AG04450 (cell line): Measurements from ENCODE around the gene FAM187B. TPM values are rescaled to one million over a fixed set of nuclear protein-coding genes. Genes with fewer than 3 reads are reported as not detected.

Experiments used
- CTCF ChIA-PET: fragments of 300-600, 350-600 bp; formaldehyde crosslinking; extraction: SDS; loops from one replicate; lab custom pipeline; 2022; ENCODE audit warnings: antibody characterized with exemption, inconsistent platforms; lab: Charles Lee
- POLR2A ChIA-PET: fragments of 350-600 bp; formaldehyde crosslinking; extraction: SDS; loops from one replicate; lab custom pipeline; 2021; ENCODE audit warnings: antibody characterized with exemption, inconsistent platforms; lab: Yijun Ruan, JAX
- DNase-seq: peaks from one replicate; pipeline ENCODE4 v3.0.0-alpha.2; 2011; ENCODE audit warnings: low read depth, low spot score
- H3K27ac ChIP-seq: one replicate; pipeline ENCODE4 v1.5.1; 2012; ENCODE audit warnings: low read depth, low read length, control low read depth
- H3K27me3 ChIP-seq: one replicate; pipeline ENCODE4 v1.6.0; 2012; ENCODE audit warnings: low read length; ENCODE audit not compliant: control insufficient read depth, insufficient read depth
- H3K4me3 ChIP-seq: 2 replicates; pipeline ENCODE4 v1.5.1; 2011; ENCODE audit warnings: mild to moderate bottlenecking, low read depth, low read length, control low read depth
- H3K9me3 ChIP-seq: 2 replicates; pipeline ENCODE4 v1.5.1; 2012; ENCODE audit warnings: low read length; ENCODE audit not compliant: control insufficient read depth, insufficient read depth
- polyA plus RNA-seq: library from polyadenylated mRNA; depleted of rRNA; stranded (reverse); fragments of >200 nt; gene quantifications from 2 replicates; pipeline ENCODE4 v1.2.3, GENCODE V29; 2011
- TF ChIP-seq, protein P1 (sequence below): IDR thresholded peaks from 2 replicates; pipeline ENCODE4 v1.5.1; 2011; ENCODE audit warnings: low read depth, low read length, control low read depth, inconsistent platforms

FAM187B gene
- polyA plus RNA-seq, 1 experiment: not detected

DNA sequence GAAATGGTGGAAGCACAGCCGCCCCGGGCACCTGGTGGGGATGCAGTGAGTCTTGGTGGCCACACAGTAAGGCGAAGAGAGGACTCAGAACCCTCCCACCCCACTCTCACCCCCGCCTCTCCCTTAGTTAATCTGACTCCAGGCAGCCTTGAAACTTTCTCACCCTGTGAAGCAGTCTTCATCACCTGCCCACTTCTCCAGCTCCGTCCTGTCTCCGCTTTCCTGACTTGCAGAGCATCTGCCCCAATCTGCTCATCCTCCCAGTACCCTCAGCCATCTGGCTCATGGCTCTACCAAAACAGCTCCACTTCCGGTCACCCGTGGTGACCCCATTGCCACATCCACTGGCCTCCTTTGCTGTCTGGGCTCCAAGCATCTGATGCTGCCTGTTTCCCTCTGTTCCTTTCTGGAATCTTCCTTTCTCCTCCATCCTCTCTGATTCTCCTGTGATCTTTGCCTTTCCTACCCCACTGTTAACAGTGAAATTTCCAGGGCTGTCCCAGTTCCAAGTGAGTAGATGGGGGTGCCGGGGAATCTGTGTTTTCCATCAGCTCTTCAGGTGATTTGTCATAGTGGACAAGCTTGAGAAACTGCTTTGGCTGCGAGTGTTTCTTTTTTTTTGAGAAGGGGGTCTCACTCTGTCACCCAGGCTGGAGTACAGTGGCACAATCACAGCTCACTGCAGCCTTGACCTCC lies 44.6 kb upstream of the FAM187B start:
- no peak overlapping the region for H3K4me3 ChIP-seq
- POLR2A ChIA-PET: no interaction called here
- DNase-seq: no peak
- H3K9me3 ChIP-seq: no peaks in the 10 kb centered on the region
- H3K27me3 ChIP-seq: no peaks in the 10 kb centered on the region
- CTCF ChIA-PET: no interaction called here
- no peak overlapping the region for H3K27ac ChIP-seq
- TF ChIP-seq, protein P1, sequence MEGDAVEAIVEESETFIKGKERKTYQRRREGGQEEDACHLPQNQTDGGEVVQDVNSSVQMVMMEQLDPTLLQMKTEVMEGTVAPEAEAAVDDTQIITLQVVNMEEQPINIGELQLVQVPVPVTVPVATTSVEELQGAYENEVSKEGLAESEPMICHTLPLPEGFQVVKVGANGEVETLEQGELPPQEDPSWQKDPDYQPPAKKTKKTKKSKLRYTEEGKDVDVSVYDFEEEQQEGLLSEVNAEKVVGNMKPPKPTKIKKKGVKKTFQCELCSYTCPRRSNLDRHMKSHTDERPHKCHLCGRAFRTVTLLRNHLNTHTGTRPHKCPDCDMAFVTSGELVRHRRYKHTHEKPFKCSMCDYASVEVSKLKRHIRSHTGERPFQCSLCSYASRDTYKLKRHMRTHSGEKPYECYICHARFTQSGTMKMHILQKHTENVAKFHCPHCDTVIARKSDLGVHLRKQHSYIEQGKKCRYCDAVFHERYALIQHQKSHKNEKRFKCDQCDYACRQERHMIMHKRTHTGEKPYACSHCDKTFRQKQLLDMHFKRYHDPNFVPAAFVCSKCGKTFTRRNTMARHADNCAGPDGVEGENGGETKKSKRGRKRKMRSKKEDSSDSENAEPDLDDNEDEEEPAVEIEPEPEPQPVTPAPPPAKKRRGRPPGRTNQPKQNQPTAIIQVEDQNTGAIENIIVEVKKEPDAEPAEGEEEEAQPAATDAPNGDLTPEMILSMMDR: no peak

DNA sequence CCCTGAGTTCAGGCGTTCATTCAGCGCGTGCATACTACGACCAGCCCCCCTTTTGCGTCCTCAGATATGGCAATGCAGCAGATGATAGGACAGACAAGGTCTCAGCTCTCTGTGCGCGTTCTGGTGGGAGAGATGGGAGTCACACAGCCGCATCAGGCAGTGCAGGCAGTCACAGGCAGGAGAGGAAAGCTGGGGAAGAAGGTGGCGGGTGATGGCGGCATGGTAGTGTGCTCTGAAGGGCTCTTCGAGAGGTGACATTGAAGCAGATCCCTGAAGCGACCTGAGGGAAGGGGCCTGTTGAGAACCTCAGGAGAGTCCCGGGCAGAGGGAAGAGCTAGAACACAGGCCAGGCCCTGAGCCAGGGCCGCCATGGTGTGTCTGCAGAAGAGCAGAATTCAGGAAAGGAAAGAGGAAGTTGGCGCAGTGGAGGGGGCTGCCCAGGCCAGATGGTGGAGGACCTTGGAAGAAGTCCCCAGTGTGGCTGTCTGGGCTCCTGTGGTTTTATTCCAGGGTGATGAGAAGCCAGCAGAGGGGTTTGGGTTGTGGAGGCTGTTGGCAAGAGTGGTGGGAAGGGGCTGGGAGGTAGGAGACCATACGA lies 43.7 kb upstream of the FAM187B start:
- H3K4me3 ChIP-seq: no peak overlapping the region
- no peaks in the 10 kb centered on the region for H3K9me3 ChIP-seq
- DNase-seq: no peak
- ChIA-PET CTCF (no interaction called here), POLR2A (no interaction called here)
- TF ChIP-seq, protein P1: no peak
- no peaks in the 10 kb centered on the region for H3K27me3 ChIP-seq
- H3K27ac ChIP-seq: no peak overlapping the region

DNA sequence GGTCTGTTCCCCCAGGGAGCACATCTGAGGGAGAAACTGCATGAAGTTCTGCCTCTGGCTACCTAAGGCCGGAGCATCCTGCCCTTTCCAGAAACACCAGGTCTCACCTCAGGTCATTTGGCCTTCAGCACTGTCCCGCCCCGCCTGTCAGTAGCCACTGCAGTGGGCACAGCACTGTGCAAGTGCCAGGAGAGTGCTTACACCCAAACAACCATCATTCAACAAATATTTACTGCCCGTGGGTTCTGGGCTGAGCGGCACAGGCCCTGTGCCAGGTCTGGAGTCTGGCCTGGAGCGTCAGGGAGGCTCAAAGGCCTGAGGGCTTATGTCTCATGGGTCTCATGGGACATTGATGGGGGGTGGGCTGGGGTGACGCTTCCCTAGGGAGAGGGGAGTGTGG lies 43.0 kb upstream of the FAM187B start:
- no peak for DNase-seq
- ChIA-PET POLR2A (no interaction called here), CTCF (no interaction called here)

DNA sequence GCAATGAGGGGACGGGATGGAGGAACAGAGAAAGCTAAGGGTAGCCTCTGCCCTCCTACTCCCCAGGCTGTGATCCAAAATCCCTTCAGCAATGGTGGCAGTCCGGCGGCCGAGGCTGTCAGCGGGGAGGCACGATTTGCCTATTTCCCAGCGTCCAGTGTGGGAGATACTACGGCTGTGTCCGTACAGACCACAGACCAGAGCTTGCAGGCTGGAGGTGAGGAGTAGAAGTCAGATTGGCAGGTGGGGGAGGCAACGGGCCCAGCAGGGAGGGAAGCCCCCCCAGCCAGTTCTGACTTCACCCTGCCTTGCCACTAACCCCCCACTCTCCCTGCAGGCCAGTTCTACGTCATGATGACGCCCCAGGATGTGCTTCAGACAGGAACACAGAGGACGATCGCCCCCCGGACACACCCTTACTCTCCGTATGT lies 41.9 kb upstream of the FAM187B start:
- no peak for DNase-seq
- no peak overlapping the region for H3K27ac ChIP-seq
- H3K9me3 ChIP-seq: no peaks in the 10 kb centered on the region; the same call in 1 of the 2 replicates
- H3K4me3 ChIP-seq: no peak overlapping the region
- ChIA-PET CTCF (interaction anchor here (0.6 kb wide), 1 partner anchor 18 kb away, joined by 7 read pairs; no protein-coding TSS in a partner anchor), POLR2A (no interaction called here)
- TF ChIP-seq, protein P1: no peak
- H3K27me3 ChIP-seq: no peaks in the 10 kb centered on the region

More for the DNA sequence above, 43.0 kb upstream of the FAM187B start:
- TF ChIP-seq, protein P1: no peak
- H3K27me3 ChIP-seq: no peaks in the 10 kb centered on the region
- H3K27ac ChIP-seq: no peak overlapping the region
- H3K9me3 ChIP-seq: no peaks in the 10 kb centered on the region; the same call in 1 of the 2 replicates
- no peak overlapping the region for H3K4me3 ChIP-seq
